HepG2 (cell line): ENCODE measurements around the gene ATAD3C. TPM values are rescaled to one million over a fixed set of nuclear protein-coding genes. Genes with fewer than 3 reads are reported as not detected.

Experiments
- CBFB ChIP-seq: sonication (generic); formaldehyde crosslinking; IDR thresholded peaks from 2 replicates; pipeline ENCODE4 v1.4.0; 2020; ENCODE audit warnings: missing genetic modification reagents
- ETV6 ChIP-seq: sonication (generic); formaldehyde crosslinking; conservative IDR thresholded peaks from 2 replicates; pipeline ENCODE4 v1.4.0; 2020; ENCODE audit warnings: missing genetic modification reagents
- FOXC1 ChIP-seq: sonication (generic); formaldehyde crosslinking; IDR thresholded peaks from 2 replicates; pipeline ENCODE4 v1.8.0; 2022; ENCODE audit warnings: mild to moderate bottlenecking, missing genetic modification reagents, borderline replicate concordance
- GABPA ChIP-seq, 2 experiments: IDR thresholded peaks; 2 replicates each; pipeline ENCODE4 v1.6.1; 2011 to 2016; ENCODE audit warnings: low read depth in 2 of 2, low read length in 1 of 2, missing biosample characterization in 1 of 2, missing genetic modification characterization in 1 of 2
- GLI4 ChIP-seq: sonication (generic); formaldehyde crosslinking; IDR thresholded peaks from 2 replicates; pipeline ENCODE4 v1.5.1; 2020; ENCODE audit warnings: missing genetic modification reagents, mild to moderate bottlenecking, moderate library complexity, borderline replicate concordance
- IRF2 ChIP-seq: IDR thresholded peaks from 2 replicates; pipeline ENCODE4 v1.6.1; 2018; ENCODE audit warnings: missing genetic modification reagents, missing compliant biosample characterization
- POLR2AphosphoS5 ChIP-seq: IDR thresholded peaks from 2 replicates; pipeline ENCODE4 v1.6.1; 2012; ENCODE audit warnings: low read depth, low read length
- POLR2G ChIP-seq: fragments of 200-400 bp; formaldehyde crosslinking; IDR thresholded peaks from 2 replicates; pipeline ENCODE4 v1.6.1; 2018; ENCODE audit warnings: mild to moderate bottlenecking, low read depth, low read length, moderate library complexity
- SOX6 ChIP-seq, 2 experiments: fragments of 450-650 bp in 1 of 2; sonication (generic) in 1 of 2; formaldehyde crosslinking in 1 of 2; IDR thresholded peaks; 2 replicates each; pipeline versions ENCODE4 v1.4.0 to v1.6.1; 2017 to 2020; ENCODE audit warnings: antibody characterized with exemption in 1 of 2, mild to moderate bottlenecking in 1 of 2, missing genetic modification reagents in 1 of 2
- SP4 ChIP-seq: sonication (generic); formaldehyde crosslinking; IDR thresholded peaks from 2 replicates; pipeline ENCODE4 v1.8.1; 2023; ENCODE audit warnings: mild to moderate bottlenecking, missing genetic modification reagents
- ZFP36L1 ChIP-seq: sonication (generic); formaldehyde crosslinking; IDR thresholded peaks from 2 replicates; pipeline ENCODE4 v1.8.0; 2022; ENCODE audit warnings: mild to moderate bottlenecking, missing genetic modification reagents, moderate library complexity
- ZNF124 ChIP-seq: sonication (generic); formaldehyde crosslinking; IDR thresholded peaks from 2 replicates; pipeline ENCODE4 v1.4.0; 2020; ENCODE audit warnings: missing genetic modification reagents
- ZNF225 ChIP-seq: sonication (generic); formaldehyde crosslinking; IDR thresholded peaks from 2 replicates; pipeline ENCODE4 v1.4.0; 2020; ENCODE audit warnings: mild to moderate bottlenecking, missing genetic modification reagents
- ZNF747 ChIP-seq: sonication (generic); formaldehyde crosslinking; IDR thresholded peaks from 2 replicates; pipeline ENCODE4 v1.8.1; 2023; ENCODE audit warnings: missing genetic modification reagents, mild to moderate bottlenecking, borderline replicate concordance
- polyA plus RNA-seq, 8 experiments: library from polyadenylated mRNA; depleted of rRNA in 3 of 8; stranded (reverse) in 7 of 8; unstranded in 1 of 8; fragments of >200 nt; fragmentation: Illumina TruSeq in 4 of 8; extraction: Trizol in 4 of 8; gene quantifications; 2 replicates each; pipeline versions ENCODE4 v1.2.1 to v1.2.3, GENCODE V29; 2011 to 2016; ENCODE audit warnings: low read depth in 4 of 8, missing spikeins in 1 of 8, mixed read lengths in 1 of 8; ENCODE audit not compliant: insufficient read depth in 1 of 8
- total RNA-seq, 5 experiments: library from RNA; depleted of rRNA; stranded (reverse); fragments of >200 nt; fragmentation: Illumina TruSeq; extraction: Trizol; gene quantifications; 2 replicates each; pipeline ENCODE4 v1.2.3, GENCODE V29; 2016; ENCODE audit warnings: low read depth in 1 of 5
- TF ChIP-seq, protein P1 (sequence below): sonication (generic); formaldehyde crosslinking; IDR thresholded peaks from 2 replicates; pipeline ENCODE4 v1.4.0; 2020; ENCODE audit warnings: mild to moderate bottlenecking, missing genetic modification reagents
- TF ChIP-seq, protein P2 (sequence below): sonication (generic); formaldehyde crosslinking; IDR thresholded peaks from 2 replicates; pipeline ENCODE4 v1.4.0; 2020; ENCODE audit warnings: missing genetic modification reagents, borderline replicate concordance
- TF ChIP-seq, protein P3 (sequence below): sonication (generic); formaldehyde crosslinking; IDR thresholded peaks from 2 replicates; pipeline ENCODE4 v1.8.0; 2022; ENCODE audit warnings: missing genetic modification reagents, mild to moderate bottlenecking, moderate library complexity, borderline replicate concordance
- TF ChIP-seq, protein P4 (sequence below): sonication (generic); formaldehyde crosslinking; IDR thresholded peaks from 2 replicates; pipeline ENCODE4 v1.5.1; 2020; ENCODE audit warnings: missing genetic modification reagents, mild to moderate bottlenecking, borderline replicate concordance

ATAD3C gene
- total and polyA plus RNA-seq, 2 of the 13 experiments (the other 11 are each of a cell fraction or from before 2014, with no cell fraction given) = 2.4 to 3.2 TPM

DNA sequence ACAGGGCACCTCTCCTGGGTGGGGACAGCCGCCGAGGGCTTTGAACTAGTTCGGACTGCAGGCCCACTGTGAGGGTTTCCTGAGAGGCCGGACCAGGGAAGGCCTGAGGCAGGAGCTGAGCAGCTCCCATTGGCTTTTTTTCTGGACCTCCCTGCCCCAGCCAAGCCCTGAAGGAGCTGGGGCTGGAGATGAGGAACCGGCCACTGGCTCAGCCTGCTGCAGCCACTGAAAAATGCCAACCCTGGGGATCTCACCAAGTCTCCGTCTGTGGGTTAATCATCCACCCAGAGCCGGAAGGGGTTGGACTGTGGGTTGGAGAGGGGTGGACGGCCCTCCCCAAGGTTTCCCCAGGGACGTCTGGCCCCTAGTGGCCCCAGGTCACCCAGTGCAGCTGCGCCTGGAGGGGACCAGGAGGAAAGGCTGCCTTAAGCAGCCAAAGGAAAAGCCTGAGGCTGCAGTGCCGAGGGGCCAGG, 11.5 kb upstream of the ATAD3C start (continued):
- TF ChIP-seq ZNF124 (CRISPR knock-in tag) (peak; percentile 48; the same call in 1 of the 2 replicates), GLI4 (CRISPR knock-in tag) (no peak), FOXC1 (CRISPR knock-in tag) (no peak), GABPA (IDR thresholded peaks at IDR 0.05; ENCODE audit: low read depth, low read length) (no peak), GABPA (CRISPR knock-in tag; IDR thresholded peaks at IDR 0.05; ENCODE audit: low read depth) (peak; percentile 86), POLR2AphosphoS5 (peak; percentile 94), ZFP36L1 (CRISPR knock-in tag) (peak; percentile 86; the same call in 1 of the 2 replicates), SOX6 (IDR thresholded peaks at IDR 0.05) (no peak), SOX6 (CRISPR knock-in tag; IDR thresholded peaks at IDR 0.05) (peak; percentile 40), ZNF747 (CRISPR knock-in tag) (0 out of 2 replicates have a peak, but pooled peaks have one; percentile 47), SP4 (CRISPR knock-in tag) (peak; percentile 49; the same call in 1 of the 2 replicates), IRF2 (CRISPR knock-in tag) (peak; percentile 31; the same call in 1 of the 2 replicates), CBFB (no peak), ETV6 (CRISPR knock-in tag) (no peak), POLR2G (peak; percentile 95), ZNF225 (CRISPR knock-in tag) (0 out of 2 replicates have a peak, but pooled peaks have one; percentile 28)
- TF ChIP-seq, protein P1, sequence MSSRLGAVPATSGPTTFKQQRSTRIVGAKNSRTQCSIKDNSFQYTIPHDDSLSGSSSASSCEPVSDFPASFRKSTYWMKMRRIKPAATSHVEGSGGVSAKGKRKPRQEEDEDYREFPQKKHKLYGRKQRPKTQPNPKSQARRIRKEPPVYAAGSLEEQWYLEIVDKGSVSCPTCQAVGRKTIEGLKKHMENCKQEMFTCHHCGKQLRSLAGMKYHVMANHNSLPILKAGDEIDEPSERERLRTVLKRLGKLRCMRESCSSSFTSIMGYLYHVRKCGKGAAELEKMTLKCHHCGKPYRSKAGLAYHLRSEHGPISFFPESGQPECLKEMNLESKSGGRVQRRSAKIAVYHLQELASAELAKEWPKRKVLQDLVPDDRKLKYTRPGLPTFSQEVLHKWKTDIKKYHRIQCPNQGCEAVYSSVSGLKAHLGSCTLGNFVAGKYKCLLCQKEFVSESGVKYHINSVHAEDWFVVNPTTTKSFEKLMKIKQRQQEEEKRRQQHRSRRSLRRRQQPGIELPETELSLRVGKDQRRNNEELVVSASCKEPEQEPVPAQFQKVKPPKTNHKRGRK (CRISPR knock-in tag) = no peak
- TF ChIP-seq, protein P2, sequence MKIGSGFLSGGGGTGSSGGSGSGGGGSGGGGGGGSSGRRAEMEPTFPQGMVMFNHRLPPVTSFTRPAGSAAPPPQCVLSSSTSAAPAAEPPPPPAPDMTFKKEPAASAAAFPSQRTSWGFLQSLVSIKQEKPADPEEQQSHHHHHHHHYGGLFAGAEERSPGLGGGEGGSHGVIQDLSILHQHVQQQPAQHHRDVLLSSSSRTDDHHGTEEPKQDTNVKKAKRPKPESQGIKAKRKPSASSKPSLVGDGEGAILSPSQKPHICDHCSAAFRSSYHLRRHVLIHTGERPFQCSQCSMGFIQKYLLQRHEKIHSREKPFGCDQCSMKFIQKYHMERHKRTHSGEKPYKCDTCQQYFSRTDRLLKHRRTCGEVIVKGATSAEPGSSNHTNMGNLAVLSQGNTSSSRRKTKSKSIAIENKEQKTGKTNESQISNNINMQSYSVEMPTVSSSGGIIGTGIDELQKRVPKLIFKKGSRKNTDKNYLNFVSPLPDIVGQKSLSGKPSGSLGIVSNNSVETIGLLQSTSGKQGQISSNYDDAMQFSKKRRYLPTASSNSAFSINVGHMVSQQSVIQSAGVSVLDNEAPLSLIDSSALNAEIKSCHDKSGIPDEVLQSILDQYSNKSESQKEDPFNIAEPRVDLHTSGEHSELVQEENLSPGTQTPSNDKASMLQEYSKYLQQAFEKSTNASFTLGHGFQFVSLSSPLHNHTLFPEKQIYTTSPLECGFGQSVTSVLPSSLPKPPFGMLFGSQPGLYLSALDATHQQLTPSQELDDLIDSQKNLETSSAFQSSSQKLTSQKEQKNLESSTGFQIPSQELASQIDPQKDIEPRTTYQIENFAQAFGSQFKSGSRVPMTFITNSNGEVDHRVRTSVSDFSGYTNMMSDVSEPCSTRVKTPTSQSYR = no peak
- TF ChIP-seq, protein P3, sequence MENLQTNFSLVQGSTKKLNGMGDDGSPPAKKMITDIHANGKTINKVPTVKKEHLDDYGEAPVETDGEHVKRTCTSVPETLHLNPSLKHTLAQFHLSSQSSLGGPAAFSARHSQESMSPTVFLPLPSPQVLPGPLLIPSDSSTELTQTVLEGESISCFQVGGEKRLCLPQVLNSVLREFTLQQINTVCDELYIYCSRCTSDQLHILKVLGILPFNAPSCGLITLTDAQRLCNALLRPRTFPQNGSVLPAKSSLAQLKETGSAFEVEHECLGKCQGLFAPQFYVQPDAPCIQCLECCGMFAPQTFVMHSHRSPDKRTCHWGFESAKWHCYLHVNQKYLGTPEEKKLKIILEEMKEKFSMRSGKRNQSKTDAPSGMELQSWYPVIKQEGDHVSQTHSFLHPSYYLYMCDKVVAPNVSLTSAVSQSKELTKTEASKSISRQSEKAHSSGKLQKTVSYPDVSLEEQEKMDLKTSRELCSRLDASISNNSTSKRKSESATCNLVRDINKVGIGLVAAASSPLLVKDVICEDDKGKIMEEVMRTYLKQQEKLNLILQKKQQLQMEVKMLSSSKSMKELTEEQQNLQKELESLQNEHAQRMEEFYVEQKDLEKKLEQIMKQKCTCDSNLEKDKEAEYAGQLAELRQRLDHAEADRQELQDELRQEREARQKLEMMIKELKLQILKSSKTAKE = peak; percentile 58; the same call in 1 of the 2 replicates
- TF ChIP-seq, protein P4, sequence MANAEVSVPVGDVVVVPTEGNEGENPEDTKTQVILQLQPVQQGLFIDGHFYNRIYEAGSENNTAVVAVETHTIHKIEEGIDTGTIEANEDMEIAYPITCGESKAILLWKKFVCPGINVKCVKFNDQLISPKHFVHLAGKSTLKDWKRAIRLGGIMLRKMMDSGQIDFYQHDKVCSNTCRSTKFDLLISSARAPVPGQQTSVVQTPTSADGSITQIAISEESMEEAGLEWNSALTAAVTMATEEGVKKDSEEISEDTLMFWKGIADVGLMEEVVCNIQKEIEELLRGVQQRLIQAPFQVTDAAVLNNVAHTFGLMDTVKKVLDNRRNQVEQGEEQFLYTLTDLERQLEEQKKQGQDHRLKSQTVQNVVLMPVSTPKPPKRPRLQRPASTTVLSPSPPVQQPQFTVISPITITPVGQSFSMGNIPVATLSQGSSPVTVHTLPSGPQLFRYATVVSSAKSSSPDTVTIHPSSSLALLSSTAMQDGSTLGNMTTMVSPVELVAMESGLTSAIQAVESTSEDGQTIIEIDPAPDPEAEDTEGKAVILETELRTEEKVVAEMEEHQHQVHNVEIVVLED = no peak; the same call in 1 of the 2 replicates
